B cell (primary cell): Measurements from ENCODE around the gene SLC24A3.

ENCODE experiments used
- EZH2 ChIP-seq: IDR thresholded peaks from 2 replicates; pipeline ENCODE4 v1.6.1; 2012; ENCODE audit warnings: borderline replicate concordance, low read depth, mild to moderate bottlenecking, moderate library complexity, low read length; ENCODE audit not compliant: insufficient read depth, poor library complexity, severe bottlenecking
- TF ChIP-seq, protein P1 (sequence below): fragments of 200-600 bp; IDR thresholded peaks from one replicate; pipeline ENCODE4 v1.8.0; 2022; ENCODE audit warnings: antibody characterized with exemption, mild to moderate bottlenecking

- TF ChIP-seq, protein P1, sequence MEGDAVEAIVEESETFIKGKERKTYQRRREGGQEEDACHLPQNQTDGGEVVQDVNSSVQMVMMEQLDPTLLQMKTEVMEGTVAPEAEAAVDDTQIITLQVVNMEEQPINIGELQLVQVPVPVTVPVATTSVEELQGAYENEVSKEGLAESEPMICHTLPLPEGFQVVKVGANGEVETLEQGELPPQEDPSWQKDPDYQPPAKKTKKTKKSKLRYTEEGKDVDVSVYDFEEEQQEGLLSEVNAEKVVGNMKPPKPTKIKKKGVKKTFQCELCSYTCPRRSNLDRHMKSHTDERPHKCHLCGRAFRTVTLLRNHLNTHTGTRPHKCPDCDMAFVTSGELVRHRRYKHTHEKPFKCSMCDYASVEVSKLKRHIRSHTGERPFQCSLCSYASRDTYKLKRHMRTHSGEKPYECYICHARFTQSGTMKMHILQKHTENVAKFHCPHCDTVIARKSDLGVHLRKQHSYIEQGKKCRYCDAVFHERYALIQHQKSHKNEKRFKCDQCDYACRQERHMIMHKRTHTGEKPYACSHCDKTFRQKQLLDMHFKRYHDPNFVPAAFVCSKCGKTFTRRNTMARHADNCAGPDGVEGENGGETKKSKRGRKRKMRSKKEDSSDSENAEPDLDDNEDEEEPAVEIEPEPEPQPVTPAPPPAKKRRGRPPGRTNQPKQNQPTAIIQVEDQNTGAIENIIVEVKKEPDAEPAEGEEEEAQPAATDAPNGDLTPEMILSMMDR = no peak
- TF ChIP-seq EZH2 = no peak
Measured at GRCh38 chr20:19644085-19644484, 431.6 kb downstream of the SLC24A3 start.
